NB4 (cell line): ENCODE measurements around the gene HOTAIR.

Experiments
- DNase-seq: peaks from one replicate; pipeline ENCODE4 v3.0.0; 2010; ENCODE audit warnings: low read depth
- H3K4me3 ChIP-seq: one replicate; pipeline ENCODE4 v1.5.1; 2011; ENCODE audit warnings: mild to moderate bottlenecking, low read depth, low read length, moderate library complexity
- MAX ChIP-seq: IDR thresholded peaks from 2 replicates; pipeline ENCODE4 v1.6.1; 2011; ENCODE audit warnings: low read depth, low read length
- MYC ChIP-seq: IDR thresholded peaks from 2 replicates; pipeline ENCODE4 v1.6.1; 2011; ENCODE audit warnings: low read depth, low read length
- POLR2A ChIP-seq: IDR thresholded peaks from 2 replicates; pipeline ENCODE4 v1.6.1; 2011; ENCODE audit warnings: mild to moderate bottlenecking; ENCODE audit not compliant: insufficient read length; ENCODE audit errors: extremely low read depth
- TF ChIP-seq, protein P1 (sequence below): IDR thresholded peaks from one replicate; pipeline ENCODE4 v1.5.1; 2012; ENCODE audit warnings: low read depth, low read length

The HOTAIR gene

DNA sequence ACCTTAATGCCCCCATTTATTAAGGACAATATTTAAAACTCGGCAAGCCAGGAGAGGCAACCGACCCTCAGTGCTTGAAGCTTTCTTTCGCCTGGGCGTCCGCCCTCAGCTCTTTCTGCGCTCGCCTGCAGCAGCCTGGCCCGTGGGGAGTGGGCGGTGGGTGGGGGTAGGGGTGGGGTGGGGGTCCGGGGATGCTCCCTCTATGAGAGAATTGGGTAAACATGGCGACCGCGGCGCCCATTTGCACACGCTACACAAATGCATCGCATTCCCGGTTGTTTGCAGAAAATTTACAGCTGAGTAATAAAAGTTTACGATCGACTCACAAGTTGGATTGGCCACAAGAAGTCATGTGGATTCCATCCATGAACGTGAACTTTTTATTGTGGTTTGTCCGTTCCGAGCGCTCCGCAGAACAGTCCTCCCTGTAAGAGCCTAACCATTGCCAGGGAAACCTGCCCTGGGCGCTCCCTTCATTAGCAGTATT lies 41.8 kb upstream of the HOTAIR start:
- TF ChIP-seq MAX (no peak), POLR2A (no peak), MYC (no peak)
- TF ChIP-seq, protein P1, sequence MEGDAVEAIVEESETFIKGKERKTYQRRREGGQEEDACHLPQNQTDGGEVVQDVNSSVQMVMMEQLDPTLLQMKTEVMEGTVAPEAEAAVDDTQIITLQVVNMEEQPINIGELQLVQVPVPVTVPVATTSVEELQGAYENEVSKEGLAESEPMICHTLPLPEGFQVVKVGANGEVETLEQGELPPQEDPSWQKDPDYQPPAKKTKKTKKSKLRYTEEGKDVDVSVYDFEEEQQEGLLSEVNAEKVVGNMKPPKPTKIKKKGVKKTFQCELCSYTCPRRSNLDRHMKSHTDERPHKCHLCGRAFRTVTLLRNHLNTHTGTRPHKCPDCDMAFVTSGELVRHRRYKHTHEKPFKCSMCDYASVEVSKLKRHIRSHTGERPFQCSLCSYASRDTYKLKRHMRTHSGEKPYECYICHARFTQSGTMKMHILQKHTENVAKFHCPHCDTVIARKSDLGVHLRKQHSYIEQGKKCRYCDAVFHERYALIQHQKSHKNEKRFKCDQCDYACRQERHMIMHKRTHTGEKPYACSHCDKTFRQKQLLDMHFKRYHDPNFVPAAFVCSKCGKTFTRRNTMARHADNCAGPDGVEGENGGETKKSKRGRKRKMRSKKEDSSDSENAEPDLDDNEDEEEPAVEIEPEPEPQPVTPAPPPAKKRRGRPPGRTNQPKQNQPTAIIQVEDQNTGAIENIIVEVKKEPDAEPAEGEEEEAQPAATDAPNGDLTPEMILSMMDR = no peak
- peak; percentile 44 for DNase-seq
- H3K4me3 ChIP-seq = peak overlapping the region; percentile 83

GRCh38 chr12:54016051-54016450 lies 41.3 kb upstream of the HOTAIR start:
- TF ChIP-seq MYC (no peak), POLR2A (no peak), MAX (no peak)
- TF ChIP-seq, protein P1 = no peak
- no peak overlapping the region for H3K4me3 ChIP-seq
- DNase-seq = no peak

DNA sequence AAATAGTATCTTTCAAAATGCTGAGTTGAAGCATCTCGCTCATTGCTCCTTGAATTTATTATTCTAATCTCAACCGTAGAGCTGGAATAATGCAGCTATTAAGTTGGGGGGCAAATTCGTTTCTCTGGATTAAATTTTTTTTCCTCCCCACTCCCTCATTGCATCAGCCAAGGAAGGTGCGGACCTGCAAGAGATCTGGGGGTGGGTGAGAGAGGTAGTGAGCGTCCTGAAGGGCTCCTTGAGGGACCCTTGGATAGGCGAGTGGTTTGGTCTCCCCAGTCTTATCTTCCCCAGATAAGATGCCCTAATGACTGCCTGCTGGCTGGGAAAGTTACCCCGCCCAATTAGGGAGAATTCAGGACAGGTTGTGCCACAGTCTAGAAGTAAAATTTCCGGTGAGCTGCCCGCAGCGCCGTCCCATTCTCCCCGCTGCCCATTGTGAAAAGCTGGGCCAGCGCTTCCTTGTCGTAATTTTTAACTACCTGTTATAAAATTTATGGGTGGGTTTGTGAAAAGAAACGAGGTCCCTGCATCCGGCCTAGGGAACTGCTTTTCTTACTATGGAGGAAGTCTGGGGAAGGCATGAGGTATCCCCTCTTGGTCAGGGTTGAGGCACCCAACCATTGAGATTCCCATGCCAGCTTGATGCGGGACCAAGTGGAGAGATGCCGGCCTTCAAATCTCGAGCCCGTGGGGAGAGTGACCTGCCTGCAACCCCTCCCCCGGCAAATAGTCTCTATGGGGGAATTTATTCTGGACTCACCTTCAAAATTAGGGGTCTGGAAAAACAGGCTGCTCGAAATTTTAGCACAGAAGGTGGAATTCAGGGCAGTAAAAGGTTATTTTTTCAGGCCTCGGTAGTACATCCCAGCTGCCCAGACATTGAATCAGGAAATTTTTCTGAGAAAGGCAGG lies 40.5 kb upstream of the HOTAIR start:
- H3K4me3 ChIP-seq = no peak overlapping the region
- DNase-seq = no peak
- TF ChIP-seq MAX (no peak), POLR2A (no peak), MYC (no peak)
- TF ChIP-seq, protein P1 = no peak

- H3K4me3 ChIP-seq = no peak overlapping the region
- TF ChIP-seq MYC (no peak), POLR2A (no peak), MAX (no peak)
- TF ChIP-seq, protein P1 = no peak
- DNase-seq = no peak
Measured at GRCh38 chr12:54014377-54015017, 39.7 kb upstream of the HOTAIR start.

- no peak overlapping the region for H3K4me3 ChIP-seq
- DNase-seq = no peak
- TF ChIP-seq MYC = no peak
Measured at GRCh38 chr12:54012631-54013409, 38.1 kb upstream of the HOTAIR start.
